GM12878 (cell line): ENCODE results near the gene RAB2B.

ENCODE experiments used
- CHD1 ChIP-seq: IDR thresholded peaks from 2 replicates; pipeline ENCODE4 v1.6.1; 2012; ENCODE audit warnings: low read depth, low read length, improper control_type of control experiment
- EZH2 ChIP-seq: IDR thresholded peaks from 2 replicates; pipeline ENCODE4 v1.6.1; 2012; ENCODE audit warnings: low read depth, mild to moderate bottlenecking, control low read depth, inconsistent platforms, low read length, borderline replicate concordance; ENCODE audit not compliant: control insufficient read depth
- JUND ChIP-seq: IDR thresholded peaks from 2 replicates; pipeline ENCODE4 v1.6.1; 2012; ENCODE audit warnings: low read depth, mild to moderate bottlenecking, low read length, improper control_type of control experiment, moderate library complexity
- RCOR1 ChIP-seq: conservative IDR thresholded peaks from 2 replicates; pipeline ENCODE4 v1.6.1; 2012; ENCODE audit warnings: low read depth, low read length, improper control_type of control experiment

DNA sequence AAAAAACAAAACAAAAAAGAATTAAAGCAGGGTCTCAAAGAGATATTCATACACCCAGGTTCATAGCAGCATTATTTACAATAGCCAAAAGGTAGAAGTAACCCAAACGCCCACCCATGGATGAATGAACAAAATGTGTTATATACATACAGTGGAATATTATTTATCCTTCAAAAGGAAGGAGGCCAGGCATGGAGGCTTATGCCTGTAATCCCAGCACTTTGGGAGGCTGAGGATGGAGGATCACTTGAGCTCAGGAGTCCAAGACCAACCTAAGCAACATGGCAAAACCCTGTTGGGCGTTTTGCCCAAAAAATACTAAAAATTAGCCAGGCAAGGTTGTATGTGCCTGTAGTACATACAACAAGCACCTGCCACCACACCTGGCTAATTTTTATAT, 29.8 kb upstream of the RAB2B start:
- TF ChIP-seq RCOR1 (no peak), CHD1 (no peak), JUND (no peak), EZH2 (no peak)
